NOMO-1 (cell line): ENCODE data around the gene PCDH9.

Source experiments
- DNase-seq, 2 experiments: peaks; one replicate each; lab custom pipeline; 2025; ENCODE audit not compliant: unreplicated experiment in 2 of 2; lab: John Stamatoyannopoulos, UW

PCDH9 gene

DNA sequence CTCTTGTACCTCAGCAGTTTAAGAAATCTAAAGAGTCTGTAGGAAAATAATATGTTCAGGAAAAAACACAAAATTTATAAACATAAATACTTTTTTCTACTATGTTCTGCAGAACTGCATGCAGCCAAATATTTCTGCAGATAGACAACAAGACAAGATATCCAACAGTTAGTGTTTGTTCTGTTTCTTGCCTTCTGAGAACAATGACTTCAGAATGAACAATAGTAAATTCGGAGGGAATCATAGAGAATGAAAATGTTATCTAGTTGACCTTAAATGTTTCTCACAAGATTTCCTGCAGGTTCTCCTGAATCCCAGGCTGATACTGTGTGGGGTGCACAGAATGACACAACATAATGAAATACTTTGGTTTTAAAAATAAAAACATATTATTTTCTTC, 180.4 kb downstream of the PCDH9 start:
- DNase-seq: no peak

DNA sequence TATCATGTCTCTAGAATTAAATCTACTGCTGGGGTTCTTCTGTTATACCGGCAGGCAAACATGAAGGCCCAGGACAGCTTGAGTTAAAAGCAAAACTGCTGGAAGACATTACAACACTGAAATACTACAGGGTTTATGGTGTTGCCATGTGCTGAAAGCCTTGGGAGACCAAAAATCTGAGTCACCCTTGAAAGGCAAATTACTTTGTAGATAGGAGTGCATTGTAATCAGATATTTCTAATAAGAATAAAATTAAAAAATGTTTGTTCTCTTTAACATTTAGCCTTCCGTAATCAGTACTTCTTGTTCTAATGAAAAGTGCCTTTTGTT, 181.3 kb downstream of the PCDH9 start:
- DNase-seq: no peak

DNA sequence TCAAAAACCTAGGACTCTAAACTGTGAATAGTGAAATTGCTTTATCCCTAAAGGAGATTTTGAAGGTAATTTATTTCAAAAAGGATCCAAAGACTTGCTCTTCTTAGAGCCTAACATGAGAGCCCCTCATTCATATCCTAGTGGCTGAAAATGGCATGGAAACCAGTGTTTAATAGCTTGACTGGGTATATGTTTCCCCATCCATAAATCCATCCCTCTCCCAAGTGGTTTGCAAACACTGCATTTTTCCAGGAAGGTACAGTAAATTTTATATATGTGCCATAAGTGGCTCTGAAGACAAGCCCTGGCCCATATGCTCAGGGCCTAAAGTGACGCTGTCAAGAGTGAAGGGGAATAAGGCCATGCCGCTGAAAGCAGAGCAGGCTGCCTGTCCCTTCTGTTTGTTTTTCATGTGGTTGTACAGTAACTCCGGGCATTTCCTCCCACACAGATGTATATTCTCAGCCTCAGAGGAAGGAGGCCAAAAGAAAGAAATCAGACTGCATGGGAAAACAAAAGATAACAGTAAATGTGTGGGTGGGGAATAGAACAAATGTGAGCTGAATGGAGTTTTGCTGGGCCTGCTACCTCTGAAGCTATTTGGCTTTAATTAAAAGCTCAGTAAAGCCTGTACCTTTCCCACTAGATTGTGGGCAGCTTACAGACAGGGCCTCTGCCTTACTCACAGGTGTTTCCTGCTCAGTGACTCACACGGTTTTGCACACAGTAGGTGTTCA, 181.9 kb downstream of the PCDH9 start:
- no peak for DNase-seq

DNA sequence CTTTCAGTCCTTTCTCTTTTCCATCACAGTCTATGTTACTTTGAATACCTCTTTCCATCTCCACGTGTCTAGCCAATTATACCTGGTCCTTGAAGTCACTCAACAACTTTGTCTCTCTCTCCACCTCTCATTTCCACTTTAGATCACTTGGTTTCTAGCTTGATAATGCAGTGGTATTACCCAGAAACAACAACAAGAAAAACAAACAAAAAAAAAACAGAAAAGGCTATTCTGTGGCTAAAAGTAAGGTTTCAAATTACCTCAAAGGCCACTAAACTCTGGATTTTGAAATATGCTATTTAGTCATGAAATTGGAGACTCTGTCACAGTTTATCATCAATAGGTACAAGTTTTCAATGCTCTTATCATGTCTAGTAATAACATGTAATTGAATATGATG, 184.8 kb downstream of the PCDH9 start:
- DNase-seq: no peak

DNA sequence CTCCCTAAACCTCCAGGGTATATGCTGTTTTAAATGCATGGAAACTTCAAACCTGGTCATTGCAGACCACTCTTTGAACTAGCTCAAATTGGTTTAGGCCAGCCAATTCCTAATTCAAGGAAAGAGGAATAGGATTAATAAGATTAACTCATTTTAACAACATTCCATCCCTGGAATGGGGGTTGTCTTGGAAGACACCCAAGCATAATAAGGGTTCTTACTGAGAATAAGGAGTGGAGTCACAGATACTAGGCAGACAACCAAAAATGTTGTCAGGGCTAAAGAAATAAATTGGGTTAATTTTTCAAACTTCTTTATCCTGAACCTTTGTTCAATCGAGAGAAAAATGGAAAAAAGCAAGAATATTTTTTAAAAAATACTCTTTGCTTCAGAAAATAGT, 186.2 kb downstream of the PCDH9 start:
- DNase-seq: no peak

DNA sequence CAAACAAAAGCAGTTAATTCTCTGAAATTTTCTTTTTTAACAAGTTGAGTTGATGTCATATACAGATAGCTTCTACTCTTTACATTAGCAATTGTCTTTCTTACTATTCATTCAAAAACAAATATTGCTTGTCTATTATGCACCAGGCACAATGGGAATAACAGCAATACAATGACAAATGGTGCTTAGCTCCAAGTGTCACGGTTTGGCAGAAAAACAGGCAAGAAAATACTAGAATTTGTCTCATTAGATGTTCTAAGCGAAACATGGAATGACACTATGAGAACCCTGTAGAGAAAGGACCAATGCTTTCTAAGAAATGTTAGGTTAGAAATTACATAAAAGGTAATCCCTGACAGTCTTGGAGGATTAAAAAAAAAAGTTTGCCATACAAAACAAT, 187.6 kb downstream of the PCDH9 start:
- DNase-seq: no peak

DNA sequence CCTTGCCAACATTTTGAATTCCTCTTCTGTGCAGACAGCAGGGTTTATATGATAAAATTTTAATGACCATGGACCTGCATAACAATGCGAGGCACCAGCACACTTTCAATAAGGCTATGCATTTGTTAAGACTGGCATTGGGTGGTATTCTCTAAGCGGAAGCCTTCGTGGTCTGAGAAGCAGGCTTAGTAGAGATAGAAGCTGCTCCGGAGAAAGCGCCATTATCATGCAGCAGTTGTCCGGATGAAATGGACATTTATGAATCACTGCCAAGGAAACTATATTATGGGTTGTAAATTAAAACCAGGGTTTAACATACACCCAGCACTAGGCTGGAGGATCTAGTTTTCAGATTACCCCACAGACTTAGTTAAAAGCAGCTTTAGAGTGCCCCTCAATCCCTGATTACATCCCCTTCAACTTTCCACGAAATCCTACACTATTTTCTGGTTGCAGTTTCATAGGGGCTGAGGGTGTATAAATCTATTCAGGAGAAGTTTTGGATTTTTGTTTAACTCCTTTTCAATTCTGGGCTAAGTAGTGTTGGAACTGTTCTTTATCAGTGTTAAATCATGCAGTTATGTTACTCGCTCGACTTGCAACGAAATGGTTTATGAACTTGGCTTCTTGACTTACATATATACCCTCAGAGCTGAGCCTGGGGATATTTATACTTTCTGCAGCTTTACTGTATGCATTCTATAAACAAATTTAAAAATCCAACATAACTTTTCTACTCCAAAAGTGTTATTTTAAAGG, 193.3 kb downstream of the PCDH9 start:
- no peak for DNase-seq

DNA sequence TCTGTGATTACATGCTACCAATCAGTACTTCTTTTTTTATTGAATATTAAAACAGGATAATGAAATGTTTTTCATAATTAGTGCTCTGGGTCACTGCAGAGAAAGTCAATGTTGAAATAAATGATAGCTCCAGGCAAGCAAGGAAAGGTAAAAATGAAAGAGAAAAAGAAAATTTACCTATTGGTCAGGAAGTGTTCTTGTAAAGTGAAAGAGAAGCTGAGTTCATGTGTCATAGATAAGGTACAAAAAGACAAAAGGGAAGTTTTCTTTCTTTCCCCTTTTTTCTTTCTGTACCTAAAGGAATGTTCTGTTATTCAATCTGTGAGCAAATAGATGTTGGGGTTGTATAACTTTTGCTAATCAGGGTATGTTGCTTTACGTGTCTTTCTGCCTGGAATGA, 197.0 kb downstream of the PCDH9 start:
- DNase-seq: no peak

DNA sequence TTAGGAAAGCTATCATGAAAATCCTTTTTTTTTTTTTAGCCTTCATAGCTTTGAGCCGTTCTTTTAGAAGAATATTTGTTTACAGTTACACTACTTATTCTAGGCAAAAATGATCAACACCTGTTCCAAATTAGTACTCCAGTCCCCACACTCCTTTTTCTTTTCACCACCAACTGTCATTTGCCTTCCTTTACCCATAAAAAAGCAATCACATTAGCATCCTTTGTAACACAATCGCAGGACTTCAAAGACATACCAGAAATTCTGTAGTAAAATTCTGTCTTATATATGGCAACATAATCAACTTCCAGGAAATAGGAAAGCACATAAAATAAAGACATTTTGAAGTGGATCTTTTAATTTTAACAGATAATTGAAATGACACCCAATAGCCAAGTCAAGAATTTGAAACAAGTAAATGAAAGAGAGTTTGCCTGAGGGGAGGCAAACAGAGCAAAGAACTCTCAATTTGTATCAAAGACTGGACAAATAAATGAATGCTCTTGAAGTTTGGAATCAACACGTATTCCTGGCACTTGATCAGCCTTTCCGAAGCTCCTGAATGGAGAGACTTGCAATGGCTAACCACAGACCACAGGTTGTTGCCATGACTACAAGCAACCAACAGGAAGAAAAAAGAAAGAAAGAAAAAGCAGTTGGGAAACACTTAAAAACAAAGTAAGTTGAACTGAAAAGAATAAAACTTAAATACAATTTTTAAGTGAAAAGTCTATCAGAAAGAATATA, 206.8 kb downstream of the PCDH9 start:
- DNase-seq: no peak

DNA sequence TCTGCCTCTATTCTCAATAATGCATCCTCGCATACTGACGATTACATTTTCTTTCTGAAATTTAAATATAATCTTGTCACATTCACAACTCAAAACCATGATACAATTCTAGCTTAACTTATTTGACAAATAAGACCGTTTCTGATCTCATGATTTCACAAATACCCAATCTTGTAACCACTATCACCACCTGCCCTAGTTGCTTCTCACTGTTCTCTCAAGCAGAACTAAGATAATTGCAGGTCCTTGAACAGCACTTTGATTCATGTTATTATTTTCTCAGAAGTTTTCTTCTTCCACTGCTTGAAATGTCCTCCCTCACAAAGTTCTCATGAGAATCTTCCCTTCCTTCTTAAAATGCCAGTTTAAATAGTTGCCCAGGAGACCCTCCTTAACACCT, 211.4 kb downstream of the PCDH9 start:
- DNase-seq: no peak

DNA sequence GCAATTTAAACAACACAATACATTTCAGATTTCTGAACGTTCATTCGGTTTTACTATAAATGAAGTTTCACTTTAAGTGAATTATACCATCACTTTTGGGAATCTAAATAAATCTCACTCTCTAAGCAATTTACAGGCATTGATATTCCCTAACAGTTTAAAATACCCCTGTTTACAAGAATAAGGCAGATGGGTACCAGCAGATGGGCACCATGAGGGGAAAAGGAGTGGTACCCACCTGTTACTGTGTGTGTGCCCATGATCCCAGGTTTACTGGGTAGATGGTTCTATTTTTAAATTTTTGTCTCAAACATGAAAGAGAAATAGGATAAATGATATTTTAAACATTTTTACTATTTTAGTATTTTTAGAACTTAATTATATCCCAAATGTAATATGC, 212.9 kb downstream of the PCDH9 start:
- DNase-seq: no peak

DNA sequence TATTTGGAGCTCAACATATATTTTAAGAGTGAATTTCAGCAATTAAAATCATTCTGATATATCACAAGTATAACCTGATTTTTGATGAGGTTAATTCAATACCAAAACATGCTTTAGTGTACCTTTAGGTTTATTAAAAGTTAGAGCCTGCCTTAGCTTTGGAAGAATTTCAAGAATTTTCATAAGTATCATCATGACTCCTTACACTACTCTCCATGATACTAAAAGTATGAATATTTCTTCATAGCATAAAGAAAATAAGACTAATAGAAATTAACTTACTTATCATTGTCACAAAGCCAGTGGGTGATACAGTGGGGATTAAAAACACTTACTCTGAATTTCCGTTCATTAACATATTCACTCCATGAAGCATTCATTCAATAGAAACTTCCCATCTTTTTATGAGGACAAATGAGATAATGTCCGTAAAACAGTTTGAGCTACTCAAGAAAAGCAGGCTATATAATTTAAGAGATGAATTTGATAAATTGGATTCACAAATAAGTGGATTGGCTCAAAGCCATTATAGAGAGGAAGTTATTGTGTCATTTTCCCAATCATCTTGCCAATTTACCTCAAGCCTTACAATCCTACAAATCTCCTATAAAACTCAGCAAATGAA, 214.0 kb downstream of the PCDH9 start:
- DNase-seq: no peak

DNA sequence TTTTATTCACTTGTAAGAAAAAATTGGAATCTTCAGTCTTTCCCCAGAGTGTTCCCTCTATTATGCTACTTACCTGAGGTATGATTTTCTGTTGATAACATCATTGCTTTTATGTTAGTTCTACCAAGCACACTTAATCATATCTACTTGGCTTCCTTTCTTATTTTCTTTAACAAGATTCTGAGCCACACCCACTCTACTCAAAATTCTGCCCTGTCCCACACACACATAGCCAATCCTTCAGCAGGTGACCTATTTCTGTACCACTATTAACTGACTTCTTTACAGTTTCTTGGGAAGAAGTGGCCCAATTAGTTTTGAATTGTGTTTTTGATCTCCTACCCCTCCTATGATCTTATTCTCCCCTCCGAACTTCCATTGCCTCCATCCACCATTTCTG, 215.7 kb downstream of the PCDH9 start:
- no peak for DNase-seq

DNA sequence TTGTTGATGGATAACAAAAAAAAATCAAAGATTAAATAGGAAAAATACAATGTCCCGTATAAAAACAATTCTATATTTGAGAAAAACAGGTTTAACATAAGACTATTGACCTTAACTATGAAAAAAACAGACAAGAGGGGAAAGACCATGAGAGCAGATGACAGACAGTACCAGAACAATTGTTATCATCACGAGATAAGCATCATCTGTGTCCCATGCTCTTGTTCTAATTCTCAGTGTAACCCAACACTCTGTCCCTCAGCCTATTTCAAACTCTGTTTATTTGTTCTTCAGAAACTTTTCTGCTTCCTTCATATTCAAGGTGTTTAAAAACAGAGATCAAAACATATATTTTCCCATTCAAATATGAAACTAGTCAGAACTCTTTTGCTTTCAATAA, 216.4 kb downstream of the PCDH9 start:
- no peak for DNase-seq

DNA sequence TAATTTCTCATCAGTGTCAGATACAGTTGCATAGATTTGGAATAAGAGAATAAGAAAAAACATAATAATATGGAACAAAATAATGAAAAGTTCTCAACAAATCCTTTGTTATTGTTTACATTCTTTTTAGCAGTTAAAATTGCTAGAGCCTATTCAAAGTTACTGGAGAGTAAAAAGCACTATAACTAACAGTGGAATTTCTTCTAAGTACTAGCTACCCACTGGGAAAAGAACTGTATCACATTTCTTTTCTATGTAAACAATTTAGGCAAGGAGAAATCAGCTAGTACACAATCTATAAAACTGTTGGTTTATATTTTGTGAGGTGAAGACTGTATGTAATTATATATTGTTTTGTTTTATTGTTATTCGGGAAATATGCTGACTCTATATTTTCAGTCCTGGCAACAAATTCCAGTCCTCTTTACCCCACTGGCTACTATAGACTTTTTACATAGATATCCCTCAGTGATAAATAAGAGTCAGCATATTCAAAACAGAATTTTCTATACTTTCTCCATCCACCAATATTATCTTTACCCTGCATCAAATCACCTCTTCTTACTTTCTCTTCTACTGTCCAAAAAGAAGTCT, 222.0 kb downstream of the PCDH9 start:
- no peak for DNase-seq

DNA sequence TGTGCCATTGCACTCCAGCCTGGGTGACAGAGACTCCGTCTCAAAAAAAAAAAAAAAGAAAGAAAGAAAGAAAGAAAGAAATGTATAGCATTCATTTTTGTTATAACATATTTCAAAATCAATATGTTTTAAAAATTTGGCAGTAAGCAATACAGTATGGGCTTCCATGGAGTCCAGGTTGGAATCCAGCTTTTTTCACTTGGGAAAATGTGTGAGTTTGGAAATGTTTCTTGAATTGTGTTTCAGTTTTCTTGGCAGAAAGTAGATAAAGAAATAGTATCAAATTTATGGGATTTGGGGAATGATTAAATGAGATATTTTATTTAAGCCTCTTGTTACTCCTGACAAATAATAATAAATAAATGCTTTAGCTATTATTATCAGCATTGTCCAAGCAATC, 225.6 kb downstream of the PCDH9 start:
- no peak for DNase-seq

DNA sequence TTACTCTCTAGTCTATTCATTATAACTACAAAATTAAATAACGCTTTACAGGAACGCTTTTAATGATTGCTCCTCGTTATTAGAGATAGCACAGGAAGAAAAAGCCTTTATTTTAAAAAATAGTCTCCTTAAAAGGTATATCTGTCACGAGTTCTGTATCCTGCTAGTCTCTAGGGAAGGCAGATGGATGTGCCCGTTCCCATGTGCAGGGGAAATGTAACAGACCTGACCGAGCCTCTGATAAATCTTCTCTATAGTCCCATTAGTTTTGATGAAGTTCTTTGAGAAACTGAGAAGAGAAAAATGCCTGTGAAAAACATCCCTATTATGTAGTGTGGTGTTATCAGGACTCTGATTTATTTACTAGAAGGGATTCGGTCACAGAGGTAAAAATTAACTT, 226.4 kb downstream of the PCDH9 start:
- DNase-seq: no peak

DNA sequence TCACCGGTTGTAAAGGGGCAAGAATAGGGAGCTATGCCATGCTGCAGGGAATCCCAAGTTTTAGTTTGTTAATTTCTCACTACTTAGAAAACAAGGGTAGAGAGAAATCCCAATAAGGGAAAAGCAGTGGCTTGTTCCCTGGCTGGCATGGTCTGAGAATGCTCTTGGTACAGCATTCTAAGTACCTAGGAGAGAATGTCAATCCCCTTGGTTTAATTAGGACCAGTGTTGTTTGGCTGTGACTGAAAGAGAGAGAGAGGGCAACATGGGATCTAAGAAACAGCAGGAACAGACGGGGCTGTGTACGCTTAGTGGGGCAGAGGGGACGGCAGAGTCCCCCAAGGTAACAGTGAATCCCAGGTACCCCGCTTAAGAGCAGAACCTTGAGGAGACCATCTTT, 228.8 kb downstream of the PCDH9 start:
- no peak for DNase-seq

DNA sequence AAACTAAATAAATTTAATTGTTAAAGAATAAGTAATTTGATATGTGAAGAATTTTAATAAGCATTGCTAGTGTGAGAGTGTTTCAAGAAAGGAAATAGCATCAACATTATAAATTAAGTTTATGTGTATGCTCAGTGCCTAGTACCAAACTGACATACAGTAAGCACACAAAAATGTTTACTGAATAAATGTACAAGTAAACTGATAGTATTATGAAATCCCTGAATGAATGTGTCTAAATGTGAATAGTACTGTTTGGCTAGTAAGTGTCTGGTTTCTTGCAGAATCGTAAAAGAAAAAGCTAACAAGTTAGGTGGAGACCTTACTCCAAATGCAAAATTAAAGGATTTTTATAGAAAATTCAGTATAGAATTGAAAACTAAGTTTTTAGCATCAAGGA, 233.6 kb downstream of the PCDH9 start:
- no peak for DNase-seq

DNA sequence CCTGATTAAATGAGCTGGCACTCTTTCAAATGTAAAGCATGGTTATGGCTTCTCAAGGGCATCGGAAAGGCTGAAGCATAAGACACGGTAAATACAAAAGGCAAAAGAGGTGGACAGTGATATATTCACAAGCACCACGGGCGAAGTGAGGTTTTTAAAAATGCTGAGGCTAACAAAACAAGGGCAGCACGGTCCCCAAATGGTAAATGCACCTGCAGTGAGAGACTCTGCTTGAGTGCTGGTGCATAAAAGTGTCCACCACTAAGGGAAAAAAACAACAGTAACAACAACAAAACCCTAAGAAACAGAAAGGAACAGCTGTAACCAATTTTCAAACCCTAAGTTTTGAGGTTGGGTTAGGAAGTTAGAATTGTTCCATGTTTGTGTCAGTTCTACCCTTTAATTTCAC, 234.9 kb downstream of the PCDH9 start:
- DNase-seq: no peak

DNA sequence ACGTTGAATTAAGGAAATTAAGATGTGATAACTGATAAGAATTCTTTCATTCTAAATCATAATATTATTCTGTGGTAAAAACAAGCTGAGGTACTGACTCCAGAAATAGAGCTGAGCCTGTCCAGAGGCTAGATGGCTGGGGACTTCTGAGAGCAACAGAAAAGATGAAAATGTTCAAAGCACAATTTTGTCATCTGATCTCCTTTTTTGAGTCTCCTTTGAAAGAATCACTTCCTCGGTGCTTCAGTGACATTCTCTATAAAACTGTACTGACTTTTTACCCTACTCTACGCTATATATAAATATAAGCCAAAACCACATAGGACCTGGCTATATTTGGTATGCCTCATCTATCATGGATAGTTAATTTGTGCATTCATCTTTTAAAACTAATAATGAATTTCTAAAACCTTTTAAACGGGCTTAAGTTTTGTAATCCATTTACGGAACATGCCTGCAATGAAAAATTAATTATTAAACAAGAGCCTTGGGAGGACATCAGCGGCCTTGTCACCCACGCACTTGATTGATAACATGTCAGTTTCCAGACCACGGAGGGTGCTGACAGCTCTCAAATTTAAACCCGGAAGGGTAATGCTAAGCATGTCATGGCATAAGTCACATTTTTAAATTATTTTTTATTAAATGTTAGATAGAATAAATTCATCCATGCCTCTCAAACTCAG, 235.5 kb downstream of the PCDH9 start:
- DNase-seq: no peak
